A549 treated with AZD2906 at 1 μM for 4 hours (cell line): Measurements from ENCODE around the gene KMT2E. TPM values are rescaled to one million over a fixed set of nuclear protein-coding genes. Genes with fewer than 3 reads are reported as not detected.

Source experiments
- total RNA-seq: library from RNA; stranded (reverse); fragments of 200-300 nt; extraction: Qiagen RNA extraction; gene quantifications from 5 replicates; pipeline ENCODE4 v1.2.3, GENCODE V29; 2022

The KMT2E gene, protein sequence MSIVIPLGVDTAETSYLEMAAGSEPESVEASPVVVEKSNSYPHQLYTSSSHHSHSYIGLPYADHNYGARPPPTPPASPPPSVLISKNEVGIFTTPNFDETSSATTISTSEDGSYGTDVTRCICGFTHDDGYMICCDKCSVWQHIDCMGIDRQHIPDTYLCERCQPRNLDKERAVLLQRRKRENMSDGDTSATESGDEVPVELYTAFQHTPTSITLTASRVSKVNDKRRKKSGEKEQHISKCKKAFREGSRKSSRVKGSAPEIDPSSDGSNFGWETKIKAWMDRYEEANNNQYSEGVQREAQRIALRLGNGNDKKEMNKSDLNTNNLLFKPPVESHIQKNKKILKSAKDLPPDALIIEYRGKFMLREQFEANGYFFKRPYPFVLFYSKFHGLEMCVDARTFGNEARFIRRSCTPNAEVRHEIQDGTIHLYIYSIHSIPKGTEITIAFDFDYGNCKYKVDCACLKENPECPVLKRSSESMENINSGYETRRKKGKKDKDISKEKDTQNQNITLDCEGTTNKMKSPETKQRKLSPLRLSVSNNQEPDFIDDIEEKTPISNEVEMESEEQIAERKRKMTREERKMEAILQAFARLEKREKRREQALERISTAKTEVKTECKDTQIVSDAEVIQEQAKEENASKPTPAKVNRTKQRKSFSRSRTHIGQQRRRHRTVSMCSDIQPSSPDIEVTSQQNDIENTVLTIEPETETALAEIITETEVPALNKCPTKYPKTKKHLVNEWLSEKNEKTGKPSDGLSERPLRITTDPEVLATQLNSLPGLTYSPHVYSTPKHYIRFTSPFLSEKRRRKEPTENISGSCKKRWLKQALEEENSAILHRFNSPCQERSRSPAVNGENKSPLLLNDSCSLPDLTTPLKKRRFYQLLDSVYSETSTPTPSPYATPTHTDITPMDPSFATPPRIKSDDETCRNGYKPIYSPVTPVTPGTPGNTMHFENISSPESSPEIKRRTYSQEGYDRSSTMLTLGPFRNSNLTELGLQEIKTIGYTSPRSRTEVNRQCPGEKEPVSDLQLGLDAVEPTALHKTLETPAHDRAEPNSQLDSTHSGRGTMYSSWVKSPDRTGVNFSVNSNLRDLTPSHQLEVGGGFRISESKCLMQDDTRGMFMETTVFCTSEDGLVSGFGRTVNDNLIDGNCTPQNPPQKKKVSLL (N-terminal part only)
- 14.3 to 20.3 TPM (median 18.4 TPM) in 5 replicates for total RNA-seq

DNA sequence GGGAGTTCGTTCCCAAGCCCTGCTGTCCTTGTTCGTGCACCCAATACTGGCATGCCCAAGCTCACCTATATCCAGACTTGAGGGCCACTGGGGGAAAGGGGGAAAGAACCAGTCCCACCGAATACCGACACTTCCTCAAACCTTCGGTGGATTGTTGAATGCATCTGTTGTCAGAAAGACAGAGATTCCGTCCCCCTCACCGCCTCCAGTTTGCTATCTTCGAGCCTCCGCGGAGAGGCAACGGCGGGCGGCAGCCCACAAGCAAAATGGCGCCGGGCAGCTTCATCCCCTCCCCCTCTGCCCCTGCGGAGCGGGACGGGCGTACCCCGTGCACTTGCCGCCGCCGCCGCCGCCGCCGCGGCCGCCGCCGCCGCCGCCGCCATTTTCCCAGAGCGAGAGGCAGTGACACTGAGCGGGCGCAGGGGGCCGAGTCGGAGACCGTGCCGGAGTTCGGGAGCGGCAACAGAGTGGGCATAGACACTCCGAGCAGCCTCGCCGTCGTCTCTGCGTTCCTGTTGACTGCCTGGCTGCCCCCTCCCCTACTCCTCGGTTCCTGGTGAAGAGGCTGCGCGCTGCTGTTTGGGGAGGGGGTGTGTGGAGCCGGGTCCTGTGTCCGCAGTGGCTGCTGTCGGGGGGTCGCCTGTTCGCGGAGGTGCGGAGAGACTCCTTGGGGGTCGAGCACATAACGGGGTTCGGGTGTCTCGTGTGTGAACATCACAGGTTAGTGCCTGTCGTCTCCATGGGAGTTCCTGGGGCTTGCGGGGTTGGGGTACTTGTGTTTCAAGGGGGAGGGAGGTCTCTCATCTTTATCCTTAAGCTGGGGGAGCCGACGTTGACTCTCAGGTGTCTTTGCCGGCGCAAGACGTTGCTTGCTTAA is at the start of gene KMT2E:
TSS of gene KMT2E (plus strand) at position 390 of the 877 bp plus-strand sequence. CDS start 26,748 bp downstream, outside the sequence.

